Middle frontal gyrus (tissue), 1 donor: ENCODE results near the gene CHKB.
"Not testable (repeated sequence)": the region's sequence is repeated elsewhere in the genome, so short reads cannot be mapped to it uniquely, and the experiment has no call there.

Source experiments
- DNase-seq: peaks from one replicate; pipeline ENCODE4 v3.0.0-alpha.2; 2015; ENCODE audit warnings: low spot score; ENCODE audit errors: extremely low spot score

The CHKB gene

GRCh38 chr22:50550395-50550794 is 32.3 kb downstream of the CHKB start:
- DNase-seq: no peak

GRCh38 chr22:50548921-50549790 is 33.5 kb downstream of the CHKB start:
- no peak for DNase-seq

- no peak for DNase-seq
Measured at GRCh38 chr22:50548040-50548920, 34.4 kb downstream of the CHKB start.

- DNase-seq: no peak
Measured at GRCh38 chr22:50547263-50547985, 35.2 kb downstream of the CHKB start.

DNA sequence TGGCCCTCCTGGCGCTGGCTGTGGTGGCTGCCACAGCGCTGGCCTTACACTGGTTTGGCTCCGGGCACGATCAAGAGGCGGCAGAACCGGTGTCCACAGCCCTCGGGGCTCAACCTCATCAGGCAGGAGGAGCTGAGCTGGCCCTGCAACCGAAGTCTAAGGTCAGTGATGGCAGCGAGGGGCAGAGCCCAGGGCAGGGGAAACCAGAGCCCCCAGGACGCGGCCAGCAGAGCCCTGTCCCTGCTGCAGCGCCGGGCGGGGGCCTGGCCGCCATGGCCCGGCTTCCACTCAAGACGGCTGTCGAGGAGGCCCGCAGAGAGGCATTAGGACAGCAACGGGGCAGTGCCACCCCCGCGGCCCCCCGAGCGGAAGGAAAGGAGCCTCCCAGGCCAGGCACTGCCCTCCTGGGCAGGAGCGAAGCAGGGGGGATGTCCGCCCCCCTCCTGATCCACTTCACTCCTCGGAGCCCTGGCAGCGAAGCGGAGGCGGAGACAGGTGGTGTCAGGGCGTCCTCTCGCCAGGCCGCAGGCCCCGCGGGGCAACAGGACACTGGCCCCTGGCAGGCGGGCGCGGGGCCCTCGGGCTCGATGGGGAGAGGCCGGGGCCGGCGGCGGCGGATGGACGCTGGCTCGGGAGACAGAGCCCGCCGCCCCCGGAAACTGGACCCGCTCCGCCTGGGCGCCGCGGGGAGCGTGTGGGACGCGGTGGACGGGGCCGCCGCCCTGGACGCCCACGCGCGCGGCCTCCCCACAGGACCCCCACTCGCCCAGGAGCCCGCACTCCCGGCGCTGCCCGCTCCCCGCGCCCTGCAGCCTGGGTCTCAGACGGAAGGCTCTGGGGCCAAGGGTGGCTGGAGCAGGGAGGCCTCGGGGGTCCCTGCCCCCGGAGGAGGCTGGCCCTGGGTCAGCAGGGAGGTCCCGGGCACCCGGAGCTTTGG is 36.1 kb downstream of the CHKB start:
- no peak for DNase-seq

DNA sequence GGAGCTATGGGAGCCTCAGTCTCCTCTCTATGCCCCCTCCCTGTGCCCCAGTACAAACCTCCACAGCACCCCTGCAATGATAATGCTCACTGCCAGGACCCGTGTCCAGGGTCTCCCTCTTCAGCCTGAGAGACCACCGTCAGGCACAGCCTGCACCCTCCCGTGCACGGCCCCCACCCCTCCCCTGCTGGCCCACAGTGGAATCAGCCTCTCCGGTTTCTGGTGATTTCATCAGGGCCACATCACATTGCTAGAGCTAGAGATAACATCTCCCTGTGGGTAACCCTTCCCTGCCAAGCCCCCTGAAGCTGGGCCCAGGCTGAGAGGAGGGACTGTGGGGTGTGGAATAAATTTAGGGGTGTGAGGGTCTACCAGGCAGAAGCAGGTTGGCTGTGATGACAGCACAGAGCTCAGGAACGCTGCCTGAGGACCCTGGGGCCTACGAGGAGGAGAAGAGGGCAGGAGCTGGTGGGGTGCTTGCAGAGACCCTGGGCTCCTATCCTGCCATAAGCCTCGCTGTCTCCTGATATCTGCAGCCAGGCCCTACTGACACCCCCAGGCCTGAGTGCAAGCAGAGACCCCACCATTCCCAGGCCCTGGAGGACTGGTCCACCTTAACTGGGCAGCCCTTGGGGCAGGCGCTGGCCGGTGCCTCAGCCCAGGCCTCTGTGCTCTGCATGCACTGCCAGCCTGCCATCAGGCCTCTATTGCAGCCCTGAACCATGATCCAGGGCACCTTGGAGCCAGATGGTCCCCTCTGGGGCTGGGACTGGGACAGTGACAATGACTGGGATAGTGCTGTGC is 36.9 kb downstream of the CHKB start, which contains the start of gene KLHDC7B:
KLHDC7B (plus strand) TSS at position 378 of the 804 bp plus-strand sequence; CDS start at position 723, 345 bp downstream.
- DNase-seq: no peak

DNA sequence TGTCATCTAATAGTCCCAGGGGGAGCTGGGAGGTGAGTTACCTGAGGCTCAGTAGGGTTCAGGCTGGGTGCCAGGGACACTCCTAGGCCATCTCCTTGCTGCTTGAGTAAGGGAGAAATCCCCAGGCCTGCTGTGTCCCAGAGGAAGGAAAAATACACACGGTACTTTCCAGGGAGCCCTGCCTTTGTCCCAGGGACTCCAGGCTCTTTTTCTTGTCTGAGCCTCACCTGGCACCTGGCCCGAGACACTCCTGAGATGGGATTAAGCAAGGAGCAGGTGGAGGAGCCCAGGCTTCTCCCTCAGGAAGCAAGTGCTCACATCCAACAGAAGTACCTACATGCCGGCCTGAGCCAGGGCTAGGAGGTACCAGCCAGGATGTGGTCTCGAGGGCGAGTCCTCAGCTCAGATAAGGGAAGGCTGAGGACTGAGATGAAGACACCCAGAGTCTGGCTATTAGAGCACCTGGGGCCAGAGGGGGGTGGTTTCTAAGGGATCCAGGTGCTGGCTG is 37.8 kb downstream of the CHKB start:
- no peak for DNase-seq

GRCh38 chr22:50544078-50544745 is 38.4 kb downstream of the CHKB start:
- no peak for DNase-seq

GRCh38 chr22:50542416-50542927 is 40.2 kb downstream of the CHKB start:
- DNase-seq: no peak

GRCh38 chr22:50541667-50542026 is 41.0 kb downstream of the CHKB start:
- not testable (repeated sequence) for DNase-seq

DNA sequence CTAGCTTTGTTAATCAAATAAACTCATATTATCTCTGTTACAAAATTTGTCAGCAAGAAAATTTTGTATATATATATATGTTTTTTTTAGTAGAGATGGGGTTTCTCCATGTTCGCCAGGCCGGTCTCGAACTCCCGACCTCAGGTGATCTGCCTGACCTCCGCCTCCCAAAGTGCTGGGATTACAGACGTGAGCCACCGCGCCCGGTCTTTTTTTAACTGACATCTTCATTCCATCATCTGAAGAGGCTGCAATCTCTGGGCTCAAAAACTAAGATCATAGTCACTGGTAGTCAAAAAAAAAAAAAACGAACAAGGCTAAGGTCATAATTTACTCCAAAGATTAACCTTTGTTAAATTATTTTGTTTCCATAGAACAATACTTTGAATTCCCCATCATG is 42.3 kb downstream of the CHKB start:
- no peak for DNase-seq

DNA sequence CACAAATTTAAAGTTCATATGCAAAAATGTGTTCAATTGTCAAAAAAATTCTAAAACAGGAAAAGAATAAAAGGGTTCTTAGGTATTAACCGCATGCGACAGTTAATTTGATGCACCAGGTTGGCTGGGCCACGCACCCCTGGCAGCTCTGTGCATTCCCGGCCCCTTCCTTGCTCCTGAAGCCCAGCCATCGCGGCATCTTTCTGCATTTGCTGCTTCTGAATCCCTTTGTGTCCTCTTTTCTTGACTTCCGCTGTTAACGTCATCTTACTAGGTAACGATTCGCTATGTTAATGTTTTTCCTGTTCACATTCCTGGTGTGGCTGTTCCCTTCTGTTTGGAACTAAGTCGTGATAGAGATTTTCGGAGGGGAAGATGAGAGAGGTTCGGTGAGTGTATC is 44.9 kb downstream of the CHKB start:
- DNase-seq: no peak

GRCh38 chr22:50536226-50536625 is 46.4 kb downstream of the CHKB start:
- no peak for DNase-seq

DNA sequence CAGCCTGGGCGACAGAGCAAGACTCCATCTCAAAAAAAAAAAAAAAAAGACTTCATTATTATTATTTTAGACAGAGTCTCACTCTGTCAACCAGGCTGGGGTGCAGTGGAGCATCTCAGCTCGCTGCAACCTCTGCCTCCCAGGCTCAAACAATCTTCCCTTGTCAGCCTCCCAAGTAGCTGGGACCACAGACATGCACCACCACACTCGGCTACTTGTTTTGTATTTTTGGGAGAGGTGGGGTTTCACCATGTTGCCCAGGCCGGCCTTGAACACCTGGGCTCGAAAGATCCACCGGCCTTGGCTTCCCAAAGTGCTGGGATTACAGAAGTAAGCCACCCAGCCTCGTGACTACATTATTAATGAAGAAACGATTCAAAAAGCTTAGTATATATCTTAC is 47.5 kb downstream of the CHKB start:
- DNase-seq: no peak

GRCh38 chr22:50533856-50534711 is 48.6 kb downstream of the CHKB start:
- not testable (repeated sequence) for DNase-seq

GRCh38 chr22:50532824-50533796 is 49.5 kb downstream of the CHKB start:
- no peak for DNase-seq
